GM19193 (cell line): Measurements from ENCODE around the gene FAM53A.

Experiments used
- POLR2A ChIP-seq: IDR thresholded peaks from 4 replicates; pipeline ENCODE4 v1.6.1; 2011; ENCODE audit not compliant: insufficient read depth, insufficient read length; ENCODE audit errors: extremely low read depth

Gene FAM53A

DNA sequence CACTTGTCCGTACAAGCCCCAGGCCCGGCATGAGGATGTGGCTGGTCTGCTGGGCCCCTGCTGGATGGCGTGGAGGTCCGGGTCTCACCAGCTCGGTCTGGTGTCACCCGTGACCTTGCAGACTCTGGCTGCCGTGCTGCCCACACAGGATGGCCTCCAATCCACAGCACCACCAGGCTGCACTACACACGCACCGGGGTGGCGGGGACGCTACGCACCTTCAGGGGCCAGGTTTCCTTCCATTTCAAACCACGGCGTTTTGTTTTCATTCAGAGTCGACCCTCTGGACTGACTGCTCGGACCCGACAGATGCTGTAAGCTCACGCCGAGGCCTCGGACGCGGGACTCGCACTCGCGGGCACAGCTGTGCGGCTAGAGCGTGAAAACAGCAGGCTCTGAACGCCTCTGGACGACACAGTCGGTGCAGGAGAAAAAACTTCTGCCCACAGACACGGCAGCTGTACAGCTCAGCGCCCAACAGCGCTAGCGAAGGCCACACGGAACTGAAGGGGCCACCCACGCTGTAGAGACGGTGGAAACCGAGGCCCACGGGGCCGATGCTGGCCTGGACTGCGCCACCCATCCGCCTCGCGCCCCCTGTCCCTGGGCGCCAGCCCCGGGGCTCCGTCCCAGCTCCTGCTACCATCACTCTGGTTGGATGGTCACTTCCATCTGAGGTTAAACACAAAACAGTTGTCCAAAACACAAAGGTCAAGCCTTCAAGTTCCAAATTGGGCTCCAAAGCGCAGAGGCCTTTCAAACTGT, 40.0 kb downstream of the FAM53A start:
- TF ChIP-seq POLR2A, result no peak

DNA sequence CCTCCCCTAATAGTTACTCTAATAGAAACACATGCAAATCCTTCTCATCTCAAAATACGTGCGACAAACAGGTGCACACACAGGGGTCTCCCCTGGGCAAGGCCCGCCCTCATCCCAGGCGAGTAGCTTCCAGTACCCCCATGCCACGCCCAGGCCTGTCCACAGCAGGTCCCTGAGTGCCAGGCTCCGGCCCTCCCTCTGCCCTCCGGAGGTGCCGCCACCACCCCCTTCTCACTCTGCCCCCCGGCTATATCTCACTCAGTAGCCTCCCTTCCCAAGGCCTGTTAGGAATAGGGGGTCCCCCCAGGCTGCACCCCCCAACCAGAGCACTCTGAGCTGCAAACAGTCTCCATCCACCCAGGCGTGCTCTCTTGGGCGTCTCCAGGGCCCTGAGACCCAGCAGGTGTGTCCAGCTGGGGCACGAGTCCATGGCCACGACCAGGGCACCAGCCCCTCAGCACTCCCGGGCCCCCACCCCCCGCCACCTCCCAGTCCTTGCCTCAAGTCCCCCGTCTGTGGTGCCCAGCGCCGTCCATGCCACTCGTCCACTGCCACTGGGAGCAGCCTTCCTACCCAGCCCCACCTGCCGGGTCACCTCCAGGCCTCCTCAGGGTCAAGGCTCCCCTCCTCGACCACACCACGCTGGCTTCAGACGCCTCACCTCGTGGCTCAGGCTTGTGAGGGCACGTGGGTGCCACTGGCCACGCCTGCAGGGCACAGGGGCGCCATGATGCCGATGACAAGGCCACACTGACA, 41.7 kb downstream of the FAM53A start:
- no peak for TF ChIP-seq POLR2A

DNA sequence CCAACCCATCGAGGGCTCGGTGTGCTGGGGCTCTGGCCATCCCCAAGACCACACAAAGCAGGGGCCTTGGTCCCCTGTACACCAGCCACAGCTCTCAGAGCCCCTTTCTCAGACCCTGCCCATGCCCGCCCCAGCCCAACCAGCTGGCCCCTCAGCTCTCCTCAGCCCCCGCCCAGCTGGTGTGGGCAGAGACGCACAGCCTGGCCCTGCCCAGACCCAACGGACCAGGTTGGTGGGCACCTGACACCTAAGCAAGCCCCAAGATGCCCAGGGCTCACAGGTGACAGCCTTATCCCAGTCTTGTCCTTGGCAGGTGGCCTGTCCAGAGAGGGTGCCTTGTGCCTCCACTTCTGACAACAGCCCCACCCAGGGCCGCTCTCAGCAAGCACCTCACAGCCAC, 42.4 kb downstream of the FAM53A start:
- TF ChIP-seq POLR2A, result no peak

DNA sequence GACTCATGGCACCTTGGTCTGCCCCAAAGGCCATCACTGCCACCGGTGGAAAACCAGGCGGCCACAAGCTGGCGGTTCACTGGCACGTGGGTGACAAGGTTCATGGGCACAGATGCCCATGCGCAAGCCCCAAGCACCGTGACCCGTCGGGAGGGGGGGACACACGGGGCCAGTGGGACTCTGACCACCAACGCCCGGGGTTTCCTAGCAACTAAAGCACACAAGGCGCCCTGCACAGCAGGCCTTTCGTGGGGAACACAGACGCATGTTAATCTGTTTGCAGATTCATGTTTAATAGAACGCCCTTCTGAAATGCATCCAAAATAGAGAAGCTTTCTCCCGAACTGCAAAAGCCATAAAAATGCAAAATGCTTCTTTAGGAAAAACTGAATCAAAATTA, 43.9 kb downstream of the FAM53A start:
- no peak for TF ChIP-seq POLR2A

DNA sequence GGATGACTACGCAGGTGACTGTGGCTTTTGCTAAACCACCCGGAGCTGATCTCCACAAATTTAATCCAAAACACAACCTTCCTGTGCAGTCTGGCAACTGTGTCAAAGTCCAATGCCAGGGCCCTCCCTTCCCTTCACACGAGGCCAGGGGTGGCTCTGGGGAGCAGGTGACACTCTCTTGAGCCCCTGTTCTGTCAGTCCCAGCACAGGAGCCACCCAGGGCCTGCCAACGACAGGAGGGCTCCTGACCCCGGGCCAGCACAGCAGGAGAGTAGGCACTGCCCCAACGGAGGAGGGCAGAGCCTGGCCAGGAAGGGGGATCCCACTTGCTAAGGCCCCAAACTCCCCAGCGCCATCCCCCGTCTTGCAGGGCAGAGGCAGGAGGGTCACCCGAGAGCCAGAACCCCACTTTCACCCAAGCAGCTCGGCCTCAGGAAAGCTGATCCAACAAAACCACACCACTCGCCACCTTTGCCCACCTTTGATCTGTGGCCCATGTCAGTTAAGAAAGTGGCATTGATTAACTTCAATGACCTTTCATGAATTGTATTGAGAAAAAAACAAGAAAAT, 44.7 kb downstream of the FAM53A start:
- TF ChIP-seq POLR2A, result no peak

DNA sequence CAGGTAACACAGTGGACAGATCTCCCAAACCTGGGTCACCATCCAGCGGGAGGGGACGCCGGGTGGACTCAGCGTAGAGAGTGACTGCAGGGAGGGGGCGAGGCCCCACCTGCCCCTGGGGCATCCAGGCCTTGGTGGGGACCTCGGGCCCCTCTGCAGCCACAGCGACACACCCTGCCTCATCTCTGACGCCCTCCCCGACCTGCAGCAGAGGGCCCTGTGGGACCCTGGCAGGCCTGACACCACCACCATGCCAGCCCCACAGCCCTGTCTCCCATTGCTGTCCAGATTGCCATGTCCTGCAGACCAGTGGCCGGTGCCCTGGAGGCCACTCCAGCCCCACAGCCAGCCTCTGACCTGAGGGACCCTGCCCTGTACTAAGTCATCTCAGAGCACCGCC, 45.2 kb downstream of the FAM53A start:
- TF ChIP-seq POLR2A, result no peak

DNA sequence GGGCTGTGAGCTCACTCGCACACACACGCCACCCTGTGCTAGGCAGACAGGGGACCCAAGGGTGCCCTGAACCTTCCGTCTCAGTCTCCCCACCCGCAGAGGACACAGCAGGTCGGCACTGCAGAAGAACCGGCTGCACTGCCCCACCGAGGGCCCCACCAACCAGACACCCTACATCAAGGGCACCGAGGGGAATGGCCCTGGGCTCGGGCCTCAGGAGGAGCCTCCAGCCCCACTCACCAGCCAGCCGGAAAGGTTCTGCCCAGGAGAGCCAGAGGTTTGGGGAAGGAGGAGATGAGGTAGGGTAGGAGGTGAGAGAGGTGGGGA, 45.9 kb downstream of the FAM53A start:
- TF ChIP-seq POLR2A, result no peak

DNA sequence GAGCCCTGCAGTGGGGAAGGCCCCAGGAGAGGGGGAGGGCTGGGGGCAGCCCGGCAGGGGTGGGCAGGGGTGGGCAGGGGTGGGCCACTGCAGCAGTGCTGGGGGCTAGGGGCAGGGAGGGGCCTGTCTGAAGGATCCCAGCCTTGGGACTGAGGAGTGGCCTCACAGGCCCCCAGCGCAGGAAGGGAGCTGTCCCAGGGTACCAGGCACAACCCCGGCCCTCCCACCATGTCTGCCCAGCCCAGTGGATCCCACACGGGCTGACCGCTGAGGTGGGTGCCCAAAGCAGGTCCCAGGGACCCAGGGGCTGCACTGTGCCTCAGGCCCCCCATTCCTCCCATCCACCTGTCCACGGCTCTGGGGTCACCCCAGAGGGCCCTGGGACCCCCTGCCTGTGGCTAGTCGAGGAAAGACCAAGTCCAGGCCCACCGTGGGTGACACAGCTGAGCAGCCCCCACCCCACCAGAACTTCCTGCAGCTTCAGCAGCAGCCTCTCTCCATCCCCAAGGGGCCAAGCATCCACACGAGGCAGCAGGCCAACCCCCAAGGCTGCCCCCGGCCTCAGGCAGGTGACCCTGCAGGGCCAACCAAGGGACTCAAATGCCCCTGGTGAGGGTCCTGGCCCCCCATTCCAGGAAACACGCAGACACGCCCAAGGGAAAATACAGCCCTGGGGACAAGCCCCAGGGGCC, 46.4 kb downstream of the FAM53A start:
- no peak for TF ChIP-seq POLR2A

DNA sequence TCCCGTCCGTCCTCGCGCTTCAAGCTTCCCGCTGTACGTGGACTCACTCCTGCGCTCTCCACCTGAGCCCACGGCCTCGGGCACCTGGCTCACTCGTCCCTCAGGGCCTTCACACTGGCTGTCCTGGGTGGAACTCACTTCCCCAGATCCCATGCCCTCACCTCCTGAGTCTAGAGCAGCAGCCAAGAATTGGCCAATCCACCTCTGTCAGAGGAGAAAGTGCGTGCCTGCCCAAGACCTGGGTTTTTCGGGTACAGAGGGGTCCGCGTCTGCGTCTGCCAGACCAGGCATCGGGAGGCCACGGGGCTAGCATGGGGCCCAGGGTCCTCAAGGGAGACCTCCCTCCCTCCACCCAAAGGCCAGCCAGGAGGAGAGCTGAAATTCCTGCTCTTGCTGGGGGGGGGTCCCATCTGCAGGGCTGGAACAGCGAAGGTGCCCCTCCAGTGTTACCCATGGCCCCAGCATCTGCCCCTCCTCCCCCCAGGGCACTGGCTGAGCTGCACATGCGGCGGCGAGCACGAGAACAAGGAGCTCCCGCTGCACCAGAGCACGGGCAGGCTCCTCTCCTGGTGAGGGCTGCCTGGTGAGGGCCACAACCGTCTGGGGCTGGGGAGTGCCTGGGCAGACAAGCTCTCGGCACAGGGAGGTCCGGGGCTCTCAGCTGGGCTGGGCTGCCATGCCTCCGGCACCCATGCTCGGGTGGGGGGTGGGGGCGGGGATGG, 47.5 kb downstream of the FAM53A start:
- no peak for TF ChIP-seq POLR2A

DNA sequence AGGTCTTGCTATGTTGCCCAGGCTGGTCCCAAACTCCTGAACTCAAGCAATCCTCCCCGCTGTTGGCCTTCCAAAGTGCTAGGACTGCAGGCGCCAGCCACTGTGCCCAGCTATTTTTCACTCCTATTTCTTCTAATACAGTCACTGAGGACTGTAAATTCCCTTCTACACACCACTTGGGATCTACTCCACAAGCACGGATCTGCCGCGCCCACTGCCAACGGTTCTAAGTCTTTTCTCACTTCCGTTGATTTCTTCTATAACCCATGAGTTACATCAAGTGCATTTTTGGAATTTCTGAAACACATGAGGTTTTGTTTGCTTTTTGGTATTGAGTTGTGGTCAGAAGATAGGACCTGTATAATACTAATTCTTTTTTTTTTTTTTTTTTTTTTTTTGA, 48.6 kb downstream of the FAM53A start:
- TF ChIP-seq POLR2A, result no peak

DNA sequence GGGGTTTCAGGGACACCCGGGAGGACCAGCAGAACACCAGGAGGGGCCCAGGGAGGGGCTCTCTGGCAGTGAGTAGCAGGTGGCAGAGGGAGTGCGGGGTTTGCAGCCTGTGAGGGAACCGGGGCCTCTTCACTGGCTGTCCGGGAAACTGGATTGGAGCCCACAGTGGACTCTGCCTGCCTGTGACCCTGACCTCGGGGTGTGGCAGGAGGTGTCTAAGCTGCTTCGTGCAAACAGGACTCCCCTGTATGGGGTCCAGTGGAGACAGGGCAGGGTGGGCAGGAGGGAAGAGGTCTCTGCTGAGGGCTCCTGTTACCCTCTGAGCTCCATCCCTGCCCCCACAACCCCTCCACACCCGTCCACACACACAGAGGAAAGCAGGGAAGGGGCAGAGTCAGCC, 50.1 kb downstream of the FAM53A start:
- no peak for TF ChIP-seq POLR2A

DNA sequence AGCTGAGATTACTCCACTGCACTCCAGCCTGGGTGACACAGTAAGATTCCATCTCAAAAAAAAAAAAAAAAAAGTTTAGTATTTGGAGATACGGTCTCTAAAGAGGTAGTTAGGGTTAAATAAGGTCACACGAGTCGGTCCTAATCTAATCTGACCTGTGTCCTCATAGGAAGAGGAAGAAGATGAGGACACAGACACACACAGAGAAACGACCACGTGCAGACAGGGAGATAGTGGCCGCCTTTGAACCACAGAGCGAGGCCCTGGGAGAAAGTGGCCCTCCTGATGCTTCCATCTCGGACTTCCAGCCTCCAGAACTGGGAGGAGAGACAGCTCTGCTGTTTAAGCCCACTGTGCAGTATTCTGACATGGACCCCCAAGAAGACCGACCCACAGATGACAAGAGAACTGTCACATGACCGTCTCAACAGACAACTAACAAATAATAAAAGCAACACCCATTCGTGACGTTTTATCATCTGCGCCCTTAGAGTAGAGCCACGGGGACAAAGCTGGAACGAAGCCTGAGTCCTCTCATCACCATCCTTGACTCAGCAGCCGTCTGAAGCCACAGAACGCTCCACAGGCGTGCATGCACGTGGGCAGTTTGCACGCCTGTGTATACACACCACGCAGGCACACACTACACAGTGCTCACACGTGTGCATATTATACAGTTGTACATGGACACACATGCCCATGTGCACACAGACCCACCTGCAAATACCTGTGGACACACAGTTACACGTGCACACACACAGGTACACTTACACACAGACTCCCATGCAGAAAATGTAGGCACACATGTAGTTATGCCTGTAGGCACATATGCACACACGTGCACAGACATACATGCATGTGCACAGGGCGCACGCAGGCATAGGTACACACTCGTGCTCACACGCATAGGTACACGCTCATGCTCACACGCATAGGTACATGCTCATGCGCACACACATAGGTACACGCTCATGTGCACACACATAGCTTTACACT, 51.7 kb downstream of the FAM53A start:
- no peak for TF ChIP-seq POLR2A

DNA sequence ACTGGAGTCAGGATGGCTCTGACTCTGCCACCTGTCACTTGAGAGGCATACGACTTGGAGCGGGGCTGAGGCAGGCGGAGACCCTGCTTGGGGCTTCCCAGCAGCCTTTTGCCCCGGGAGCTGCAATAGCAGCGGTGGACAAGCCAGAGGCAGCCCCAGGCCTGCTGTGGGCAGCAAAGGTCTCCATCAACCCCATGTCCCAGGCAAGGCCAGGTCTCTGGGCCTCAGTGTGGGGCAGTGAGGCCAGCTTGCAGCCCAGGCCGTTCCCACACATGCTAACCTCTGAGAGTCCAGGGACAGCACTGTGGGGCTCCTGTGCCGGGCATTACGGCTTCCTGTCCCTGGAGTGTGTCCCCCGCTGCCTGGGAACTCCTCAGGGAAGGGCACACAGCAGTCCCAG, 53.0 kb downstream of the FAM53A start:
- TF ChIP-seq POLR2A, result no peak

DNA sequence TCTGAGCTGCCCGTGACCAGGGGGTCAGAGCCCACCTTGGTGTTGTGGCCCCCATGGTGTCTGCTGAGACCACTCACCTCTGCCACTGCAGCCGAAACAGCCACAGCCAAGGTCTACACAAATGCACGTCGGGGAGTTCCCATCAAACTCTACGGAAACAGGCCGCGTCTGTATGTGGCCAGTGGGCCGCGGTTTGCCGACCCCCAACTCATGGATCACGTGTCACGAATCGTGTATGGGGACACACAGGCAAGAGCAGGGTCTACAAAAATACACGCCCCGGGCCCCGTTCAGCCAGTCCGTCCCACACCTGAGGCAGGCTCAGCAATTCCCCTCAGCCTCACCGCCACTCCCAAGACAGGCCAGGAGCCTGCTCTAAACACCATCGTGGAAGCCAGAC, 53.8 kb downstream of the FAM53A start:
- no peak for TF ChIP-seq POLR2A
